Transverse colon (tissue), 4 donors: ENCODE results near the gene PPFIA3. TPM values are rescaled to one million over a fixed set of nuclear protein-coding genes. Genes with fewer than 3 reads are reported as not detected.

Experiments
- DNase-seq: peaks from one replicate; pipeline ENCODE4 v3.0.0-alpha.2; 2019
- H3K27ac ChIP-seq, 4 donors: fragments of 200-600 bp; sonication (generic); 2 replicates each; pipeline ENCODE4 v1.5.1; 2016 to 2018; ENCODE audit warnings: inconsistent platforms in 4 of 4
- H3K27me3 ChIP-seq: fragments of 200-600 bp; sonication (generic); 2 replicates; pipeline ENCODE4 v1.5.1; 2017; ENCODE audit warnings: inconsistent platforms
- H3K36me3 ChIP-seq, 4 donors: fragments of 200-600 bp; sonication (generic); 2 replicates each; pipeline ENCODE4 v1.5.1; 2017 to 2019; ENCODE audit warnings: inconsistent platforms in 4 of 4
- H3K4me1 ChIP-seq, 4 donors: fragments of 200-600 bp; sonication (generic); 2 replicates each; pipeline ENCODE4 v1.5.1; 2017 to 2020; ENCODE audit warnings: inconsistent platforms in 4 of 4
- H3K4me3 ChIP-seq, 4 donors: fragments of 200-600 bp; sonication (generic); 1 replicate in 1 of 4; 2 replicates in 3 of 4; pipeline versions ENCODE4 v1.5.1 to v1.6.1; 2017 to 2019; ENCODE audit warnings: inconsistent platforms in 4 of 4
- H3K9me3 ChIP-seq, 2 donors: fragments of 200-600 bp; sonication (generic); 2 replicates each; pipeline ENCODE4 v1.5.1; 2017 to 2019; ENCODE audit warnings: inconsistent platforms in 2 of 2
- CTCF ChIP-seq, 5 experiments: fragments of 200-600 bp in 3 of 5; fragments of 450-650 bp in 2 of 5; sonication (generic) in 3 of 5; IDR thresholded peaks; 1 replicate in 2 of 5; 2 replicates in 3 of 5; pipeline ENCODE4 v1.5.1; 2016 to 2017; ENCODE audit warnings: antibody characterized with exemption in 5 of 5, inconsistent platforms in 3 of 5, mild to moderate bottlenecking in 2 of 5, moderate library complexity in 1 of 5
- EP300 ChIP-seq: sonication (generic); formaldehyde crosslinking; IDR thresholded peaks from one replicate; pipeline ENCODE4 v1.6.1; 2017; ENCODE audit warnings: antibody characterized with exemption, low read depth
- POLR2A ChIP-seq: fragments of 450-650 bp; IDR thresholded peaks from one replicate; pipeline ENCODE4 v1.6.1; 2016; ENCODE audit warnings: antibody characterized with exemption, mild to moderate bottlenecking, moderate library complexity
- POLR2AphosphoS5 ChIP-seq, 3 donors: sonication (generic); formaldehyde crosslinking; IDR thresholded peaks; one replicate each; pipeline ENCODE4 v1.6.1; 2016; ENCODE audit warnings: antibody characterized with exemption in 3 of 3
- WGBS, 2 donors: methylation state at CpG; one replicate each; pipeline ENCODE4 v1.1.5; 2018; ENCODE audit warnings: low coverage in 1 of 2; 5-methylcytosine and 5-hydroxymethylcytosine counted together
- in situ Hi-C, 4 donors: fragments of 200-750 bp; cut with MboI; loops; one replicate each; pipeline versions ENCODE4 v1.15.0 to v1.15.1; 2017; ENCODE audit warnings: low sequenced_read_pairs in 3 of 4, low pct_ligation_motif_present in 1 of 4, low pct_unique_long_range_greater_than_20kb in 1 of 4
- intact Hi-C: fragments of 100-400 bp; cut with DNase I; formaldehyde crosslinking; loops from one replicate; pipeline ENCODE4 v1.15.1; 2023; ENCODE audit warnings: low total_unique reads
- total RNA-seq, 4 donors: library from RNA; depleted of rRNA; stranded (reverse); fragments of >200 nt; gene quantifications; one replicate each; pipeline ENCODE4 v1.1.0, GENCODE V29; 2016

Gene PPFIA3
- total RNA-seq, 4 donors from 2014 or later: 18.6 to 106 (median 19.9) TPM

GRCh38 chr19:49106648-49107135 is 12.7 kb upstream of the PPFIA3 start:
- peak; percentile 61 for DNase-seq
- intact Hi-C loops (no loop called here), in situ Hi-C loops (no loop called here)
- Histone ChIP-seq H3K4me1 (peaks cover 0 to 4% (median 0%) of the 10 kb centered on the region in 4 donors), H3K4me3 (no peak overlapping the region), H3K36me3 (peaks cover 0 to 48% (median 15%) of the 10 kb centered on the region in 4 donors), H3K27me3 (no peaks in the 10 kb centered on the region), H3K27ac (no peak overlapping the region), H3K9me3 (no peaks in the 10 kb centered on the region)
- TF ChIP-seq POLR2AphosphoS5 (IDR thresholded peaks at IDR 0.05) (no peak), CTCF (IDR thresholded peaks at IDR 0.05) (peak; percentile 71 to 82 (median 76)), EP300 (no peak)
- WGBS, 2 donors: 40 to 62% methylated on average over 1 to 12 of the region's 12 CpGs

- Histone ChIP-seq H3K4me1 (peaks cover 0 to 4% (median 0%) of the 10 kb centered on the region in 4 donors), H3K27me3 (no peaks in the 10 kb centered on the region), H3K27ac (no peak overlapping the region), H3K36me3 (peaks cover 0 to 38% (median 9%) of the 10 kb centered on the region in 4 donors), H3K9me3 (no peaks in the 10 kb centered on the region), H3K4me3 (no peak overlapping the region)
- DNase-seq: no peak
- in situ Hi-C loops: no loop called here
- TF ChIP-seq CTCF (IDR thresholded peaks at IDR 0.05) (no peak), POLR2A (no peak), EP300 (no peak), POLR2AphosphoS5 (IDR thresholded peaks at IDR 0.05) (no peak)
- intact Hi-C loops: no loop called here
- WGBS, 2 donors: 93 to 97% methylated on average over 28 to 93 of the region's 93 CpGs
Observed at GRCh38 chr19:49107625-49108459, 11.5 kb upstream of the PPFIA3 start.

- Histone ChIP-seq H3K9me3 (no peaks in the 10 kb centered on the region), H3K27ac (no peak overlapping the region), H3K36me3 (peaks cover 0 to 30% (median 8%) of the 10 kb centered on the region in 4 donors), H3K27me3 (no peaks in the 10 kb centered on the region), H3K4me1 (peaks cover 0 to 12% (median 9%) of the 10 kb centered on the region in 4 donors), H3K4me3 (no peak overlapping the region)
- no peak for TF ChIP-seq CTCF (IDR thresholded peaks at IDR 0.05)
- no peak for TF ChIP-seq POLR2AphosphoS5 (IDR thresholded peaks at IDR 0.05)
- TF ChIP-seq POLR2A: no peak
- TF ChIP-seq EP300: no peak
- WGBS, 2 donors: 68 to 71% methylated on average over 1 to 4 of the region's 5 CpGs
- no peak for DNase-seq
- in situ Hi-C loops: no loop called here
- intact Hi-C loops: no loop called here
Observed at GRCh38 chr19:49109051-49109450, 10.3 kb upstream of the PPFIA3 start.

- no peak for TF ChIP-seq EP300
- no peak for TF ChIP-seq POLR2AphosphoS5 (IDR thresholded peaks at IDR 0.05)
- TF ChIP-seq POLR2A: no peak
- no peak for TF ChIP-seq CTCF (IDR thresholded peaks at IDR 0.05)
- intact Hi-C loops (no loop called here), in situ Hi-C loops (no loop called here)
- Histone ChIP-seq H3K27ac (no peak overlapping the region), H3K27me3 (no peaks in the 10 kb centered on the region), H3K36me3 (peaks cover 0 to 28% (median 7%) of the 10 kb centered on the region in 4 donors), H3K9me3 (no peaks in the 10 kb centered on the region), H3K4me3 (no peak overlapping the region), H3K4me1 (peaks cover 0 to 12% (median 9%) of the 10 kb centered on the region in 4 donors)
- 83% methylated on average over 8 of the region's 8 CpGs; no CpG with 5 or more reads in 1 of the 2 donors for WGBS, 2 donors
- DNase-seq: no peak
Observed at GRCh38 chr19:49109569-49110233, 9.6 kb upstream of the PPFIA3 start.
